Stimulated activated CD4-positive, alpha-beta T cell treated with anti-CD3 and anti-CD28 coated beads, Interleukin-1b, Interleukin-23, amount 100 ng/mL, for 24 hours (primary cell): ENCODE data around the gene SLC24A4.

Source experiments
- DNase-seq, 4 experiments: peaks; one replicate each; pipeline ENCODE4 v3.0.0-alpha.2; 2020; ENCODE audit warnings: low read depth in 4 of 4, low spot score in 1 of 4

The SLC24A4 gene, protein sequence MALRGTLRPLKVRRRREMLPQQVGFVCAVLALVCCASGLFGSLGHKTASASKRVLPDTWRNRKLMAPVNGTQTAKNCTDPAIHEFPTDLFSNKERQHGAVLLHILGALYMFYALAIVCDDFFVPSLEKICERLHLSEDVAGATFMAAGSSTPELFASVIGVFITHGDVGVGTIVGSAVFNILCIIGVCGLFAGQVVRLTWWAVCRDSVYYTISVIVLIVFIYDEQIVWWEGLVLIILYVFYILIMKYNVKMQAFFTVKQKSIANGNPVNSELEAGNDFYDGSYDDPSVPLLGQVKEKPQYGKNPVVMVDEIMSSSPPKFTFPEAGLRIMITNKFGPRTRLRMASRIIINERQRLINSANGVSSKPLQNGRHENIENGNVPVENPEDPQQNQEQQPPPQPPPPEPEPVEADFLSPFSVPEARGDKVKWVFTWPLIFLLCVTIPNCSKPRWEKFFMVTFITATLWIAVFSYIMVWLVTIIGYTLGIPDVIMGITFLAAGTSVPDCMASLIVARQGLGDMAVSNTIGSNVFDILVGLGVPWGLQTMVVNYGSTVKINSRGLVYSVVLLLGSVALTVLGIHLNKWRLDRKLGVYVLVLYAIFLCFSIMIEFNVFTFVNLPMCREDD

DNA sequence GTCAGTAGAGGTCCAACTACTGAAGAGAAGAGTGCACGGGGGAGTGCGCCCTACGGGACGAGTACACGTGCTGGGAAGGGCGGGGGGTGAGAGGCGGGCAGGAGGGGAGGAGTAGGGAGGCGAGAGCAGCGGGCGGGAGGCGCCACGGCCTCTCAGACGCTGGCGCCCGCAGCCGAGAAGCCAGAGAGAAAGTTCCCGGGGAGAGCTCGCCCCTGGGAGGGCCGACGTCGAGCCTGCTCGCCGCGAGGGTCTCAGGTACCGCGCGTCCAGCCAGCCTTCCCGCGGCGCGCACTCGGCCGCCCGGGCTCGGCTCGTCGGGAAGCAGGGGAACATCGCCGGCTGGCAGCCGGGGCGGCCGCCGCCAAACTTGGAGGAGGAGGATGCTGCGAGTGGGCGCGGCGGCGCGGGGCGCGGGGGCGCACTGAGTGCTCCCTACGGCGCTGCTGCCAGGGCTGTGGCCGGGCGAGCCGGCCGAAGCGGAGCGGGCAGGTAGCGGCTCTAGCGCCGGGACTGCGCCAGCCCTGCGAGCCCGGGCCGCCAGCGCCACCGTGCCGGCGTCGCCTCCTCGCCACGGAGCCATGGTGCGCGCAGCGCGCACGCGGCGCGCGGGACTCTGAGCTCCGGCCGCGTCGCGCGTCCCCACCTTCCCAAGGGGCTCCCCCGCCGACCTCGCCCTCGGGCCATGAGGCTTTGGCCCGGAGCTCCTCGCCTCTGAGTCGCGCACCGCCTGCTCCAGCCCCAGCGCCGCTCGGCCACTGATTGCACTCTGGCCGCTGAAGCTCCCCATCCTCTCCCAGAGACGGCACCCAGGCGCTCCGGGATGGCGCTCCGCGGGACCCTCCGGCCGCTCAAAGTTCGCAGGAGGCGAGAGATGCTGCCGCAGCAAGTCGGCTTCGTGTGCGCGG is at the start of gene SLC24A4:
SLC24A4 (plus strand) TSS at position 155 of the 905 bp plus-strand sequence; CDS start at position 821, 666 bp downstream.
- DNase-seq, result no peak

DNA sequence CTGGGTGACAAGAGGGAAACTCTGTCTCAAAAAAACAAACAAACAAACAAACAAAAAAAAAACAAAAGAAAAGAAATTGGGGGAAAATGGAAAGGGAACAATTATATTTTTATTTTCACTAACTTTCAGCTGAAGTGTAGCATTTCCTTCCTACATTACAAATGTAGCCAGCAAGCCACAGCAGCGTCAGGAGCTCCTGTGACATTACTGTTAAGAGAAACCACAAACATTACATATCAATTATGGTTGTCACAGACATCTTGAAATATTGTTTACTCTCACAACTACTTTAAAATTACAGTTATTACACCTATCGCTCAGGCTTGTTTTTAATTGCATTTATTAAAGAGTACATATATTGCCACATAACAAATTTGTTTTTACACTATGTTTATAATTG is 49.8 kb upstream of the SLC24A4 start:
- DNase-seq, result no peak

DNA sequence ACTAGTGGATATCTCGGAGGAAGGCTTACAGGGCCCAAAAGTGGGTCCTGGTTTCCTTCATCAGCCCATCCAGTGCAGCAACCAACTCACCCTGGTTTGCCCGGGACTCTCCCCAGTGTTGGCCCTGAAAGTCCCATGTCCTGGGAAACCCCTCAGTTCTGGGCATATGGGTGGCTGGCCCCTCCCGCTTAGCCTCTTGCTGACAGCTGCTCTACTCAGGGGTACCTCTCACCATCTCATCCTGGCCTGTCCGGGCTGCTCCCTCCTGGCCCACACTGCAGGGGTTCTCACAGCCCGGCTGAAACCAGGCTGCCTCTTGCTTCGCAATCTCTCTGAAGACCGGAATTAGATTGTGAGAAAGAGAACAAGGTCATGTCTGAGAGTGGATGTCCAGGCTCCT is 48.9 kb upstream of the SLC24A4 start:
- DNase-seq, result no peak

DNA sequence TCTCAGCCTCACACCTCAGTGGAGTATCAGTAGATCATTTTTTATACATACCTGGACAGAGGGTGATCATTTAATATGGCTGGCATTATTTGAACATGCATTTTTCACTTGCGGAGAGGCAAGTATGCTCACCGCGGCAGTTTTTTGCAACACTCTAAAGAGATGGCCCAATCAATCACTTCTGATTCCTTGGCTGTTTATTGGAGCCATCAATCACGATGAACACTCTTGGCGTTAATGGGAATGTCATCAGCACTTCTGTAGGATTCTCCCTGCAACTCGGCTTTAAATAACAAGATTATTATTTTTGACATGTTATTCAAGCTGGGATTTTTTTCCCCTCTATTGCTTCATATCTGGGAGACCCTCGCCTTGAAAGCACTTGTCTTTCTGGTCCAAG is 46.9 kb upstream of the SLC24A4 start:
- no peak for DNase-seq

DNA sequence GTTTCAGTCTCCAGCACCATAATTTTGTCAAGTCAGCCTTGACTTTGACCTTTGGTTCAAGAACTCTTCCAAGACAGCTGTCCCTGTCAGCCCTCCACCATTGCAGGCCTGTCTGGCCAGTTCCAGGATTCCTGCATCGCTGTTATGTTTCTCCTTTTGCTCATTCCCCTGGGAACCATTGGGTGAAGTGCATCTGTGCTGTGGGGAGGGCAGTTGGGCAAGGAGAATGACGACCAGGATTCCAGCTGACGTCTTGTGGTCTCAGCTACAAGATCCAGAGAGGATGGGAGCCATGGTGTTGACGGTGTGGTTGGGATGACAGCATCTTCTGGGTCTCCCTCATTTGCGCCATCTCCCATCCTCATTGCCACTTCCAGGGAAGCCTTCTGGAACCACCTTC is 45.9 kb upstream of the SLC24A4 start:
- DNase-seq, result no peak

DNA sequence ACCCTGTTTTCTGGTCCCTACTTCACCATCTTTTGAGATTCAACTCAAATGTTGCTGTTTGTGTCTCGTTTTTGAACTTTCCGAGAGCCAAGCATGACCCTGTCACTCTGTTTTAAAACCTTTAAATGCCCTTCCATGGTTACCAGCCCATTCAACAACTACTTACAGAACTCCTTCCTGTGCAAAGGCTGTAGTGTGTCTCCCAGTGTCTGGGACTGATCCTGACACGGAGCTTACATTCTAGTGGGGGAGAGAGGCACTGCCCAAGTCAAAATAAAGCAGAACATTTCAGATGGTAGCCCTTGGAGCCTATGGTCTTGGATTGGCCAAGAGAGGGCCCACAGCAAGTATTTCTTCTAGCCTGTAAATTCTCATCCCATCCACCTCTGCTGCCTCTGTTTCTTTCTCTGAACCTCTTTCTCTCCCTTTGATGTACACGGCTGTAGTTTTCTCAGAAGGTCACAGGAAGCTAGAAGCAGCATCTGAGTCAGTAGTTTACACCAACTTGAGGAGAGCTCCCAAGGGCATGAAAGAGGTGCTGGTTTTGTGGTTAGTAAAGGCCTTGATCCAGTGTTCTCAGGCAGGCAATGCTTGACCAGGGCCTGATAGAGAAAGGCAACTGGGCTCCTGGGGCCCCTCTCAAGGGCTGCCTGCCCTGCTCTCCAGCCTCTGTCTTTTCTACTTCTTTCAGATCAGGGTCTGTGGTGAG is 42.3 kb upstream of the SLC24A4 start:
- DNase-seq, result no peak

DNA sequence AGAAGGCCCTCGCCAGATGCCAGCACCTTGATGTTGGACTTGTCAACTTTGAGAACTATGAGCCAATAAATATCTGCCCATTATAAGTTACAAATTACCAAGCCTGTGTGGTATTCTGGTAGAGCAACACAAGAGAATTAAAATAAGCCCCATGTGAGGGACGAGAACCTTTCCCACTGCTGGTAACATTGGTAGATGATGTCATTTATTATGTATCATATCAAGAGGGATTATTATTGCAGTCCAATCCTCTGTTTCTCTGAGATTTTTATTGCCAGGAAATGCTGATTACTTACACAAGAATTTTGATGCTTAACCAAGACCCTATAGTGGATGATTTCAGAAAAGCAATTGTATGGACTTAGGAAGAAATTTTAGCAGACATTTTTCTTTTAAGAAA is 40.3 kb upstream of the SLC24A4 start:
- no peak for DNase-seq

DNA sequence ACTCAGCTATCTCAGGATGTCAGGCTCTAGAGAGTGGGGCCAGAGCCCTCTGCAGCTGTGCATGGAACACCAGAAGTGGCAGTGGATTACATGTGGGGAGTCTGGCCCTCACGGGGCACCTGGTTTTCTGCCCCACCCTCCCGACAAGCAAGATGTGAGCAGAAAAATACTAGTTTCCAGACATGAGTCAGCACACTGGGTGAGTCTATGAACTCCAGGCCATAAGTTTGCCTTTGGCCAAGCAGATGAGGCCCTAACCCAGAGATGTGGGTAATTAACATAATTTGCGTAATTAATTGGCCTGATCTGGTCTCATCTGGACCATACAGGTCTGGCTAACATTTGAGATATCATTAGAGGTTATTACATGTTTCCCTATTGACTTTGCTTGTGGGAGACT is 37.7 kb upstream of the SLC24A4 start:
- no peak for DNase-seq

DNA sequence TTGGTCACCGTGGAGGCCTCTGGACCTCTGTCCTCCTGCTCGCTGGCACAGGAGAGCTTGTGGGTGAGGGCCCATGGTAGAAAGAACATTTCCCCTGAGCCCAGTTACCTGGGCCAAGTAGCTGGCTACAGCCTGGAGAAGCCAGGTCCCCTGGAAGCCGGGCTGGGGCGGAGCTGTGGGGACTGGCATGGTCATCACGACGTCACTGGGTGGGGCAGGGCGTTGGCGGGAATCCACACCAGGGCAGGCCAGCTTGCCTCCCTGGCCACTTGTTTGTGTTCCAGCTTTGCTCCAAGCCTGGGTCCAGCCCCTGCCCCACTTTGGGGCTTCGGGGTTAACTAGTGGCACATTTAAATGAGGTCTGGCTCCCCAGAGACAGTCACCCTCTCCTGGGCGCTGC is 35.0 kb upstream of the SLC24A4 start:
- no peak for DNase-seq

DNA sequence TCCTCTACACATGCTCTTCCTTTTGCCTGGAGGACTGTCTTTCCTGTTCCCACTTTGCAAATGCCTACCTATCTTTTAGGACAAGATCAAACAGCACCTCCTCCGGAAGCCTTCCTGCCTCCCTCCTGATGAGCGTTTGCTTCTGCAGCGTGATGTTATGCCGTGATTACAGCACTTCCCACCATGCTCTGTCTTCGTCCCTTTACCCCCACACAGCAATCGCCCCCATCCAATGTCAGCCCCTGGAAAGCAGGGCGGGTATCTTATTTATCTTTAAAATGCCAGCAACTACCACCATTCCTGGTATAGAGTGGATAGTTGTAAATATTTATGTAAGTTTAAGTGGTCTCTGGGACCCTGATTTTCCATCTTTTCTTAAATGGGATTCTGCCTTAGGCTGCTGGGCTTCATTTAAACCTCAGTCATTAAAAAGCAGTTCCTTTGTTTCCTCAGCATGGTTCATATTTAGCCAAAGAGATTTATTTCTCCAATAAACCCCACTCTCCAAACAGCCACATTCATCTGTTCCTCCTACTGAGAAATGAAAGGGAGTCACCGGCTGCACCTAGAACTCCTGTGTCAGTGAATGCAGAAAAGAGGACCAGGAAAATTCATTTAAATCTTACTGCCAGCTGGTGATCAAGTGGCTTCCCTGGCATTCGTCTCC is 33.8 kb upstream of the SLC24A4 start:
- no peak for DNase-seq

DNA sequence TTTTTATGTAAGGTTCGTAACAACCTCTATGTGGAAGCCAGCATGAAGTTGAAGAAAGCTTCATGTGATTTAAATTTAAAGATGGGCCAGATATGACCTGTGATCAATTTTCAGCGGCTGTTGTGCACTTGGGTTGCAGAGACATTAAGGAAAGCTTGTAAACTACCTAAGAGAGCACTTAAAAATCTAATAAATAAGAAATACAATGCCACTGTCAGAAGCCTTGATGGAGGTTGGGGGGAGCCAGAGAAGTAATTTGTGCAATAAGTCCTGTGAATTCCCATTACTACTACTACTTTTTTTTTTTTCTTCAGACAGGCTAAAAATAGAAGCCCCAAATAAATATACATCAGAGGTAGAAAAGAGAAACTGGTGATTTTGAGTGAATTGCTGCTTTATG is 30.3 kb upstream of the SLC24A4 start:
- DNase-seq, result no peak

DNA sequence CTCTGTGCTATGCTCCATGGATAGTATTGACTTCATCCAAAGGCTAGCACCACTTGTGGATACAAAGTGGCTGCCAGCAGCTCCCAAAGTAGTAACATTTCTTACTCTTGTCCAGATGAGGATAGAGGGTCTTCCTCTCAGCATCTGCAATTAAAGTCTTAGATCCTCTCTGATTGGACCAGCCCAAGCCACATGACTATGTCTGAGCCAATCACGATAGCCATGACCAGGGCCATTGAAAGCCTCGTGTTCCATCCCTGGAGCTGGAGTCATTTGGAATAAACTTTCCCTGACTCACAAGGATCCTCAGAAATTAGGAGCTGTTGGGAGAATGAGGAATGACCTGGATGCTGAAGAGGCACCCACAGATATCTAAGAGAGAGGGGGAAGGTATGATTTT is 28.5 kb upstream of the SLC24A4 start:
- no peak for DNase-seq

DNA sequence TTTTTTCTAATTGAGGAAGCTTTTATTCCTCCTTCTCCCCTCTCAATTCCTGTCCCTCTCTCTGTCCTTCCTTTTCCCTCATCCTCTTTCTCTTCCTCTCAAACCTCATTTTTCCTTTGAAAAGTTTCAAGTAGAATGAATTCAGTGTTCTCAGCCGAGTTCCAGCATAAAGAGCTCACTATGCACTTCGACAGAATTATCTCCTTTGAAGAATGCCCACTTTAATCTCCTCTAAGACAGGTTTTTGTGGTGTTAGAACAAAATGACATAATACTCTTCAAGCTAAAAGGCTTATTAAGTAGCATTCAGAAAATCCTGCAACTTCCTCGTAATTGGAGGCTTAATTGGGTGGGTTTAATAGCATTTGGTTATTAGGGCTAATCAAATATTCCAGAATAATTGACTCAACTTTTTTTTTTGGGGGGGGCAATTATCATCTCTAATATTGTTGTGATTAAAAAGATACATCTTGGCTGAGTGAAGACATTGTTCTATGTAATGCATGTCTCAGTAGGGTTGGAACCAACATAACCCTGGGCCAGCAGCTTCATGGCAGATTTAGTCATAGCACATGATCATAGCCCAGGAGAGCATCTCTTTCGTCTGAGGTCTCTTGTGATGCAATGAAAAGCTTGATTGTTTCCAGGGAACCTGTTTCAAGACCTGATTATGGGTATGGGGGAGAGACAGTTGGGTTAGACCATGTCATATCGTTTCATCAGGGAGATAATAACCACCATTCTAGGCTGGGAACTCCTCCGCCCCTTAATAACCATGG is 25.0 kb upstream of the SLC24A4 start:
- no peak for DNase-seq

DNA sequence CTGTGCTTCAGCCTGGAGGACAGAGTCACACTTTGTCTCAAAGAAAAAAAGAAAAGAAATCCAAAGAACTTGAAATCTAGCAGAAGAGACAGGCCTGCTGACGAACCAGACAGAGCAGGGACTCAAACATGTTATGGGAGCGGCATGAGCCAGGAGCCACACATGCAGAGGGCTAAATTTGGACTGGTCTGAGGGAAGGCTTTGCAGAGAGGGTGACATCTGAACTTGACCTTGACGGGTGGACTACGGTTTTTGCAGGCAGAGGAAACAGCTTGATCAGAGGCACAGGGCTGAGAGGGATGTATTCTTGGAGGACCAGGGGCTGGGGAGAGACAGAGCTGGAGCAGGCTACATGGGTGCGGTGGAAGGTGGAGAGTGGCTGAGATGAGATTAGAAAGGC is 20.5 kb upstream of the SLC24A4 start:
- no peak for DNase-seq

DNA sequence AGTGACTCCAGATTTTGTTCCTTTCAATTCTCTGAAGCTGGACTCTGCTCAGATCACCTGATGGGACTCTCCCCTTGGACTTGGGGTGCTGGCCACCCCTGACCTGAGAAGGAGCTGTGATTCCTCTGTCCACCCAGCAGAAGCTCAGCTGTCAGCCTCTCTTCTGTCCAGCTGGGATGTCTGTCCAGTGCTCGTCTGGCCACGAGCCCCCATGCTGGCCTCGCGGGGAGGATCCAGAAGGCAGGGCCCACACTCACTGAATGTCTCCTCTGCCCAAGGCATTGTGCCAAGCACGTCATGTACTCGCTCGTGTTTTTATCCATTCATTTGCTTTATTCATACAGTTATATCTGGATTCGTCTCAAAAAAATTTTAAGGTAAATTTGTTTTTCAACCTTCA is 14.2 kb upstream of the SLC24A4 start:
- DNase-seq, result no peak

DNA sequence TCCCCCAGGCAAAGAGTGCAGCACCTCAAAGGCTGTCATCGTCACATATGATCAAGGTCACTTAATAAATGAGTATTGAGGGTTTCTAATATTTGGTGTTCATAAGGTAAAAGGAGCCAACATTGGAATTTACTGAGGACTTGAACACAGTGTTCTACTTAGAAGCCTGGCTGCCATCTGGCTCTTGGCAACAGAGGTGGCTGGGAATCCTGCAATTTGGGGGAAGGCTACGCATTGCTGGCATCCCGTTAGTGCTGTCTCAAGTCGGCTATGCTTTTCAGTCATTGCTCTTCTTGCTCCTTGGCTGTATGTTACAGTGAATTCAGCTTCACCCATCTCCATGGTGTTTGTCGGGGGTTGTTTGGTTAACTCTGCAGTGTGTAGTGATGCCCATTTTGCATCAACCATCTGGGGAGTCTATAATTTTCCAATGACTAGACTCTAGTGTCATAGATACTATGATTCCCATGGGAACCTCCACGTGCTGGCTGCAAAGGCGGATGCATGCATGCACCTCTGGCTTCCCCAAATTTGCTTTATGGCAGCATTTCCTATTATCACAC is 12.9 kb upstream of the SLC24A4 start:
- no peak for DNase-seq

DNA sequence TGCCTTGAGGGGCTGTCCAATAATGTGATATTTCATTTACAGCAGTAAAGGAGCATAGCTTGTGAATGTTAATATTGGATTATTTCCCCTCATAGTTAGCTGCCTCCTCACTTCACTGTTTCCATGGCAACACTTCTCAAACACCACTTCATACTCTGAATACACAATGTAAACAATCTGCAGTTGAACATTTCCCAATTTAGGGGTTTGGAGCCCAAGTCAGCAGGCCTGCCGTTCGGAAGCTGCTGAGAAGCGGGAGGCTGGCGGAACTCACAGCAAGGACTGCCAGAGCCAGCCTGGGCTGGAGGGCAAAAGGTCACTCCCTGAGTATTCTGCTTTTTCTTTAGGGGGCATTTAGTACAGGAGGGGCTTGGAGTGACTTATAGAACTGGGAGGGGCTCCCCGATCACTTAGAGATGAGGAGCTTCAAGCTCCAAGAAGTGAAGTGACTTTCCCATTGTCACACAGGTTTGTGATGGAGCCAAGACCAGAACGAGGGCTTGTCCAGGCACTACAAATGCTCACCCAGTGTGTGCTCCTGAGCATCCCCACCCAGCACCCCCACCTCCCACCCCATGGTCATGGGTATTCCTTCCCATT is 12.1 kb upstream of the SLC24A4 start:
- DNase-seq, result no peak

DNA sequence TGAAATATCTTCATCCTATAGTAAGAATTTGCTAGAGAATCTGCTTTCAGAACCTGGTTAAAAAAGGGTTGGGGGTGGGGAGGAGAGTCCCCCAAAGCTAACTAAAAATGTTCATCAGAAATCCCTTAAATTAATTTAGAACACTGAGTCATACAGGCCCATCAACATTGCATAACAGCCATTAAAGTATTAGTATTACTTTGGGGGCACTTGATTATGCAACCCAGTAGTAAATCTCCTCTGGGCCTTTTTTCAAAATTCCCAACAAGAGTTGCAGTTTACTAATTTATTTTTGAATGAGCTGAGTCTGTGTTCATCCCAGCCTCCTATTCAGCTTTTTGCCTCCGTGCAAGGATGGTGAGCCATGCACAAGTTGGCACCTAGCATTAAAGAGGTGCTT is 8.8 kb upstream of the SLC24A4 start:
- DNase-seq, result no peak
